Suppressor macrophage (primary cell): ENCODE results near the gene ADGRG3.

Experiments
- DNase-seq, 4 experiments: peaks; one replicate each; pipeline ENCODE4 v3.0.0-alpha.2; 2020 to 2022

ADGRG3 gene

GRCh38 chr16:57681950-57682728, 14.0 kb downstream of the ADGRG3 start:
- no peak for DNase-seq

GRCh38 chr16:57682809-57683635, 14.9 kb downstream of the ADGRG3 start:
- DNase-seq: no peak

GRCh38 chr16:57683636-57684545, 15.8 kb downstream of the ADGRG3 start:
- peak in 3 of 4 experiments; percentile 10 to 36 (median 28) for DNase-seq

GRCh38 chr16:57684626-57685358, 16.7 kb downstream of the ADGRG3 start:
- DNase-seq: no peak

GRCh38 chr16:57685633-57686032, 17.5 kb downstream of the ADGRG3 start:
- no peak for DNase-seq

GRCh38 chr16:57686577-57686976, 18.5 kb downstream of the ADGRG3 start:
- DNase-seq: no peak

GRCh38 chr16:57687363-57687929, 19.3 kb downstream of the ADGRG3 start:
- DNase-seq: peak in 1 of 4 experiments; percentile 17

- no peak for DNase-seq
Measured at GRCh38 chr16:57688487-57688986, 20.4 kb downstream of the ADGRG3 start.

- DNase-seq: no peak
Measured at GRCh38 chr16:57688987-57689761, 21.1 kb downstream of the ADGRG3 start.

- DNase-seq: peak; percentile 36 to 59 (median 46)
Measured at GRCh38 chr16:57689762-57690558, 21.9 kb downstream of the ADGRG3 start.

GRCh38 chr16:57690782-57691471, 22.8 kb downstream of the ADGRG3 start:
- DNase-seq: peak in 3 of 4 experiments; percentile 24 to 34 (median 31)

GRCh38 chr16:57692636-57693035, 24.5 kb downstream of the ADGRG3 start:
- DNase-seq: no peak

GRCh38 chr16:57693550-57693949, 25.4 kb downstream of the ADGRG3 start:
- DNase-seq: no peak

- DNase-seq: no peak
Measured at GRCh38 chr16:57694231-57694724, 26.2 kb downstream of the ADGRG3 start.

- peak; percentile 61 to 86 (median 76) for DNase-seq
Measured at GRCh38 chr16:57694725-57695679, 26.9 kb downstream of the ADGRG3 start, which contains the start of gene DRC7. Gene DRC7 (plus strand): TSS chr16:57694806. CDS start chr16:57697950, 3,144 bp downstream.

GRCh38 chr16:57695680-57696069, 27.6 kb downstream of the ADGRG3 start:
- no peak for DNase-seq

GRCh38 chr16:57696240-57696639, 28.1 kb downstream of the ADGRG3 start:
- no peak for DNase-seq
